Stimulated activated CD4-positive, alpha-beta T cell treated with anti-CD3 and anti-CD28 coated beads, Interleukin-4, amount 100 ng/mL, for 4 hours (primary cell): ENCODE measurements around the gene ALDH1A3.

Experiments
- DNase-seq, 2 experiments: peaks; one replicate each; pipeline ENCODE4 v3.0.0-alpha.2; 2020

ALDH1A3 gene

DNA sequence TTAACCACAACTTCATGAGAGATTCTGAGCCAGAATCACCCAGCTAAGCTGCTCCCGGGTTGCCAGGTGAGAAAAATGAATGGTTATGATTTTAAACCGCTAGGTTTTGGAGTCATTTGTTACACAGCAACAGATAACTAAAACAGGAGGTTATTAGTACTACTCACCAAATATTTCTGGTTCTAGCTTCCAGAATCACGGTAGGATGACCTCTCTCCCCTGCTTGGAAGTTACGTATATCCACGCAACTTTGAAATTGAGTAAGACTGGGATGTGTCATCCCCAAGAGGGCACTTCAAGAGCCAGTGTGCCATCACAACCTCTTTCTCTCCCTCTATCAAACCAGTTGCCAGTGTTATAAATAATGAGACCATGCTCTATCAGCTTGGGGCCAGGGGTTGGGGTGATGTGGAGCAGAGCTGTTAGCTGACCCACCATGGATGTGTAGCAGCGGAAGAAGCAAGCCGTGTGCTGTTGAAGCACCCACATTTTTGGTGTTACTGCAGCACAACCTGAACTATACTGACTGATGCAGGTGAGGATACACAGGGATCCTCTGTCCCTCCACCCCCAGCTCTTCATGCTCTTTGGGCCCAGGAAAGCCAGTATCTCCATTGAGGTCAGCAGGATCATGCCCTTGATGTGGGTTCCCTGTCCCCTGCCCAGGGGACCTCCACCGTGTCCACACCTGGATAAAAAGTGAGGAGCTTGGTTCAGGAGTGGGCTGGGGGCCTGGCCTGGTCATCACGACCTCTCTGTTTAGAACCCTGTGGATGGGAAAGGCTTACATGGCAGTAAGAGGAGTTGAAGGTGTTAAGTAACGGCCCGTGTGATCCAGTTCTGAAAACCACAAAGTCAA, 19.4 kb upstream of the ALDH1A3 start:
- DNase-seq: no peak

DNA sequence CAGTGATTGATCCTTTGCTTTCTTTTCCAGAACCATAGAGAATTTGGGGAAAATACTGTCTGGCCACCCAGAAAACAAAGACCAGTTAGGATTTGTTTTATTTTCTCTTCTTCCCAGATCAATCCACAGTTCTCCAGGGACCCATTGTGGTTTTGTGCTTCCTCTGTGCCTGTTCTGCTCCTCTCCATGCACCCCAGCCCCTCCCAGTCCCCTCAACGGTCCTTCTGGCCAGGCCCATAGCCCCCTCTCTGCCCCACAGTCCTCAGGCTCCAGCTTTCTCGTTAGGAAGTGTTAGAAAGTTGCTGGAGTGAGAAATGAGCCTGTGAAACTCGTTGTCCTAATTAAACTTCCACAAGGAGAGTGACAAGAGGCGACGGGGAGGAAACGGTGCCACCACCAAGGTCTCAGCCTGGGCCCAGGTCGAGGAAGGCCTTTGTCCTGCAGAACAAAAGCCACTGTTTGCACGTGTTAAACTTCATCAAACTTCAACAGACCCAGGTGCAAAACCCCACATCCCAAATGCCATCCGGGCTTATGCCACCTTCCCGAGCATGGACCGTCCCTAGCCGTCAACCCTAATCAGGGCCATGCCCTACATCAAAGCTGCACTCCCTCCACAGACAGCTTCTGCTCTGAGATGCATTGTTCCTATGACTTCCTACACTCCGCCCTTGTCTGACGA, 18.7 kb upstream of the ALDH1A3 start:
- DNase-seq: no peak

DNA sequence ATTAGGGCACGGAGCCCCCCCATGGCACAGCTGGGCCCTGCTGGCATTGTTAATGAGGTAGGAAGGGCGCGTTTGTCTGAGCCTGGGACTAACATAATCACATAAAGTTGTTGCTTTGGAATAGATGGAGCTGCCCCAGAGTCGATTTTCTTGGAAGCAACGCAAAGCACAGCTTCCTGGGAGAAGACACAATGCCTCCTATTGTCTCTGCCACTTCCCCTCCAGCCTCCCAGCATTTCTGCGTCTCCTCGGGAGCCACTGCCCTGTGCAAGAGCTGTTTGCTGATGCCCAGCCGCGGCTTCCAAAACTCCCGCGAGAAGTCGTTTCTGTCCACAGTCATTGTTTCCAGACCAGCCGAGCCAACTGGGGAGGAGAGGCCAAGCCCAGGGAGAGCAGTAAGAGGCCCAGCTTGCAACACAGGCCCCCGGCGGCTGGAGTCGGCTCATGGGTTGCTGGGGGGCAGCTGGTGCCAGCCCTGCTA, 18.1 kb upstream of the ALDH1A3 start:
- DNase-seq: no peak

DNA sequence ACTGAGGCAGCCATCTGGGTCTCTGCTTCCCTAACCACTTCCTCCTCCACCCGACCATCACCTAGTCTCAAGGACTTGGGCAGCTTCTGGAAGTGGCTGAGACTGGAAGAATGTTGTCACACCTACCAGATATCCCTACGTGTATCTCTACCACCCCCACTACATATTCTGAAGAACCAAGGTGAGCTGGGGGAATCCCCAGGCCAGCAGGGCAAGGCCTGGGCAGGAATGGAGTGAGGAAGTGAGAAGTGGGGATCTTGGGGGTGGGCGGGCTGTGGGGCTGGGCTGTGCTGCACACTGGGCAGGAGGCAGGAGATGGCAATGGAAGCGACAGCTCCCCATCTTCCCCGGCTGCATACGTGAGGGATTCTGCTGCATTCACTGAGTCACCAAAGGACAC, 17.5 kb upstream of the ALDH1A3 start:
- DNase-seq: no peak

DNA sequence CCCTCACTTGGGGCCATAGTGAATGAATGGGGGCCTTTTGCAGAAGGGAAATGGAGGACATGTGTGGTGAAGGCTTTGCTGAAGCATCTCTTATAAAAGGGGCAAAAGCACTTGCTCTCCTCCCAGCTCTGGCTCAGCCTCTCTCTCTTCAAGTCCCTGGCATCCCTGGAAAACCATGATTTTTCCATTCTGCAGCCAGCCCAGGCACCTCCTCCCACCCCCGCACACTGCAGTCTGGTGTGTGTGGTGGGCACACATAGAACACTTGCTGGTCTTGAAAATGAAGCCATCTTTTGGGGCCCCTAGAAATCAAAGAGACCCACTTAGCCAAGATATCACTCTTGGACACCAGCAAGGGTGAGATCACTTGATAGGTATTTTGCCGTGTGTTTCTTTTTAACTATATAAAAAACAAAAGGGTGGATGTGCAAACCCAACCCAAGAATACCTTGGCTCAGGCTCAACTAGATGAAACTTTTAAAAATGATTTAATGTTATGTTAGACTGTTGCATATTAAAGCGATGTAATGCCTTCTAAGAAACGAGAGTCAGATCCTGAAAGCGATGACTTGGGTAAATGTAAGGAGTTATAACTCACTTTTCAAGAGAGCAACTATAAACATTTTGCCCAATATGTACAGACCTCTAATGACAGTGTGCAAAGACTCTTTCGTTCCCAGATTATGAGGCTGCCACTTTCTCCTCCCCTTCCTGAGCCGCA, 16.4 kb upstream of the ALDH1A3 start:
- no peak for DNase-seq

DNA sequence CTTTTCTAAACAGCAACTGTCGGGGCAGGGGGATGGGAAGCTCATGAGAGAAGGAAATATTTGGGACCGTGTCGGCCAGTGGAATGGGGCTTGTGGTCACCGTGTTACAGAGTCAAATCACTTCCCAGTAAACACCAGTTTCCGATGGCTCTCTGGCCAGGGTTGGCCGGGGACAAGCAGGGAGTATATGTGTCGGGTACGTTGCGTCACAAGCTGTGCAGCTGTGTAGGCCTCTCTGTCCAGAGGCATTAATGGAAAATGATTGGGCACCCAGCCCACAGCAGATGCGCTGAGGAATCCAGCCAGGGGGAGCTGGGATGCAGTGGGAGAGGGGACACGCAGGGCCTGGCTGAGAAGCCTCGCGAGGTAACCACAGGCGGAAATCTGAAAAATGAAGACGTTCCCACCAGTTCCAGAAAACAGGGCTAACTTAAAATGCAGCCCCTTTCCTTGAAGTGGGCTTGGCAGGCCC, 15.8 kb upstream of the ALDH1A3 start:
- DNase-seq: no peak

DNA sequence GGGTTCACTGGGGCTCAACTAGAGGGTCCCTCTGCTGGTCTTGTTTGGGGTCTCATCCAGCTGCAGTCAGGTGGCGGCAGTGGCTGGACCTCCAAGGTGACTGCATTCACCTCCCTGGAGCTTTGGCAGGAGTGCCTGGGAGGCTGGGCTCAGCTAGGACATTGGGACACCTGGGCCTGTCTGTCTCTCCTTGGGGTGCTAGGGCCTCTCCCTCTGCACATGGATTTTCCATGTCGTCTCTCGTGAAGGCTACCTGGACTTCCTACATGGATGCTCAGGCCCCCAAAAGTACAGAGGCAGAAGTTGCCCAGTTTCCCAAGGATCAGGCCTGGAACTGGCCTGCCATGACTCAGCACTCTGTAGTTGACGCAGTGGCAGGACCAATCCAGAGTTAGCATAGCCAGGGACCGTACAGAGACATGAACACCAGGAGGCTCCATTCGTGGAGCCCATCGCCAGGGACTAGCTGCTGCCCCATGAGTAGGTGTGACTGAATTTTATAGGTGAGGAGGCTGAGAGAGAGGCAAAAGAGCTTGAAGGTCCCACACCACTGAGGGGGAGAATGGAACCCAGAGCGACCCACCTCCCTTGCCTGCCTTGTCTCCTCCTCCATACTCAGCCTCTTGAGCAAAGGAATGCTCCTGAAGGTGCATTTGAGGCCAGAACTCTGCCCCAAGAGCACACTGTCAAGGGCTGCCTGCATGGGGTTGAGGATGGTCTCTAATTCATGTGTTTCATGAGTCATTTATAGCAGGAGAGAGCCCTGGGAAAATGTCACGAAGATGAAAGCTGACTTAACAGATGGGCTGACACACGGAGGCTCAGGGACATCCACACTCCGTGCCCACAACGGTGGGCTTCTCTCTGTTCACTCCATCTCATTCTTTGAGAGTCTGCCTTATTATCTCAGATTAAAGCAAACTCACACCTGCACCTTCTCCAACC, 13.0 kb upstream of the ALDH1A3 start:
- no peak for DNase-seq

DNA sequence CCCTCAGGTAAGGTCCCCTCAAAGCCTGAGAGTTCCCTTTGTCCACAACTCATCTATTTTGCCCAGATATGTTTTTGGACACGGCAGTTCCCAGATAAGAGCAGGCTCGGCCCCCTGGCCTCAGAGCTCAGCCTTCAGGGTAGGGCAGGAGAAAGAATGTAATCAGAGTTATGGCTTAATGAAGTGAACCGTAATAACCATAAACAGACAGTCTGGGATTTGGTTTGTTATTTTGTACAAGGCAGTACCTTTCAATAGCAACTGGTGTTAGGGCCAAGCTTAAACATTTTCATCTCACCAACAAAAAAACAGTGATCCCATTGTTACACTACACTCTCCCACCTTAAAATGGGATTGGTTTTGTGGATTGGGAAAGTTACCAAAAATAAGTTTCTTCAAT, 12.2 kb upstream of the ALDH1A3 start:
- DNase-seq: no peak

DNA sequence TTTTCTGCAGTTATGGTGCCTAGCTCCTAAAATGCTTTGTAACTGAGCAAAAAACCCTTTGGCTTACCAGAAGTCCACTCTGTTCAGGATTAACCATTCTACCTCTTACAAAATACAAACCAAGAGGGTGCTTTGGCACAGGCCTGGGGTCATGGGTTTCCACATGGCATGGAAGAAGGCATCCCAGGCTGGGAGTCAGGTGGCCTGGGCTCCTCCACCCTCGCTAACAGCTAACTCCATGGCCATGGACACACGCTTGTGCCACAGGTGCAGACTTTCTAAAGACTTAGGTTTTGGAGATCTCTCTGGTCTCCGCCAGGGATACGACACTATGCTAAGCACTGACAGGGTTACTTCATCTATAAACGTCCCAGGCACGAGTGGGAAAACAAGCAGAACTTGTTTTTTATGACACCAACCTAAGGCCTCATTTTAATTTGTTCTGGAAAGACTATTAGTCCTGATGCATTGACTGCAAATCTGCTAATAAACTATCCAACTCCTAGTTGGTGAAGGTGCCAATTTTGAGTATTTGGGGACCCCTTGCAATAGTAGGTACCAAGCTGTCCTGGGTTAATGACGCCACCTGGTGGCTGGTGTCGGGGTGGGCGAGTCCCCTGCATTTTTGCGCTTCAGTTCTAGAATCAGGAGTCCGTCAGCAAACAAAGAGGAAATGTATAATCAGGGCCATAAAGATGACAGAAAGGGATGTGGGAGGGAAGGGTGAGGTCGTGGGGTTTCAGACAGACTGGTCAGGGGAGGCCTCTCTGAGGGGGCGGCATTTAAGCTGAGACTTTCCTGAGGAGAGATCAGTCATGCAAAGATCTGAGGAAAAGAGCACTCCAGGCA, 10.3 kb upstream of the ALDH1A3 start:
- no peak for DNase-seq

DNA sequence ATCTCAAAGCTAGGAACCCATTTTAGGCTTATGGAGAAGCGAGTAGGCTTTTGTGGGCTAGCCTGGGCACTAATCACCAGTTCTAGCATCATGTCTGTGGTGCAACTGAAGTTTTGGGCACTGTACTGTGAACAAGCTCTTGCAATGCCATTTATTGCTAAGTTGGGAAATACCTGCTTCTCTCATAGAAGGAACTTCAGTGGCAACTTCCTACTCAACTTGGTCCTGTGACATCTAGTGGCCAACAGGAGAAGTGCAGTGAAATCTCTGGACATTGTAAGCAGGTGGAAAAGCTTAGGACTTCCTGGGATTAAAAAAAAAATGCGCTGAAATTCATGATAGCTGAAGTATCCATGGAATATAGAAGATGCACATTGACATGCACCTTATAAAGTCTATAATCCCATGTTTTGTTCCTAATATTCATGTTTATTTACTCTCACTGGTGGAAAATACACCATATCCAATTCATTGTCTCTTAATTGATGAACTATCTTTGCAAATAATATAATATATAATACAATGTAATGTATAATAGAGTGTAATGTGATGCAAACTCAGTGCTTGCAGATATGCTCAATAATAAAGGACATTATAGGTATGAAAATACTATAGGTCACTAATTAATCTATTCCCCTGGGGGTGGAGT, 6.5 kb upstream of the ALDH1A3 start:
- peak; percentile 9 to 27 for DNase-seq

DNA sequence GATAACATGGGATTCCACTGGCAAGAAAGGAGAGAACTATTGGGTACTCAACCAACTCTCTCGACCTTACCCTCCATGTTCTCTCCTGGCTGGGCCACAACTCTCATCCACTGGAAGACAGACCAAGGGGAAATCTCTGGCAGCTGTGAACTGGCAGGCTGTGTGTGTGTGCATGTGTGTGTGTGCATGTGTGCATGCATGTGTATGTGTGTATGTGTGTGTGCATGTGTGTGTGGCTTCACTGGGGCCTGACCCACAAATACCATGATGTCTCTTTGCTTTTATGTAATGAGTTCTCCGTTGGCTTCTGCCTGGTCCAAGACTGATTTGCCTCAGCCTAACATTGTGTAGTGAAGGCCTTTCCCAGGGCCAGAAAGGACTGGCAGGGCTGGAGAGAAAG, 4.1 kb upstream of the ALDH1A3 start:
- DNase-seq: no peak

DNA sequence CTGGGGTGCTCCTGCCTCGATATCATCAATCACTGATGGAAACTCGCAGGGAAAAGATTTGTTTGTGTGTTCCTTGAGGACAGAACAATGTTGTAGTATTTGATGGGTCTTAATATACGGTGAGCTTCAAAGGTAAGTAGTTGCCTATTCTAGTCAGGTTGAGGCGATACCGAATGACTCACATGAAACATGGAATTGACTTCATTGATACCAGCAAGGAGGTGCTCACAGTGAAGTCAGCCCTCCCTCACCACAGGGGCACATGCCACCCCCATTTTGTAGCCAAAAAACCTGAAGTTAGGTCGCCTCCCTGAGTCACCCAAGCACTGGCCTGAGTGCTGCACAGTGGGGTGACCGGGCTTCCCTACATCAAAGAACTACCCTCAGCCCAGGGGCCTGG, 3.7 kb upstream of the ALDH1A3 start:
- DNase-seq: no peak

DNA sequence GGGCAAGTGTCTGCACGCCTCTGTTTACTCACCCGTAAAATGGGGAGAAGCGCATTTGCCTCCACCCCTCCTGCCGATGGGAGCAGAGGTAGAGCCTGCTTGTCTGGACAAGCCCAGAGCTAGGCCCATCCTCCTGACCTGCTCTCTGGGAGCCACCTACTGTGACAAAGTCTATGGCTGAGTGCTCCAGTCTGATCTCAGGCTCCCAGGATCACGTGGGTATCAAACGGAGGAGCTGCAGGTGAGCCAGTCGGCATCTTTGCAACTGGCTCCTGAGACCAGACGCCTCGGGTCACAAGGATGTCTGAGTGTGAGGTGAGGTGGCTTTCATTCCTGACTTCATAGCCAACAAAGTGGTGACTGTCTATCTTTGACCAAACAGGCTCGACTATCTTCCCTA, 2.1 kb upstream of the ALDH1A3 start:
- DNase-seq: no peak

DNA sequence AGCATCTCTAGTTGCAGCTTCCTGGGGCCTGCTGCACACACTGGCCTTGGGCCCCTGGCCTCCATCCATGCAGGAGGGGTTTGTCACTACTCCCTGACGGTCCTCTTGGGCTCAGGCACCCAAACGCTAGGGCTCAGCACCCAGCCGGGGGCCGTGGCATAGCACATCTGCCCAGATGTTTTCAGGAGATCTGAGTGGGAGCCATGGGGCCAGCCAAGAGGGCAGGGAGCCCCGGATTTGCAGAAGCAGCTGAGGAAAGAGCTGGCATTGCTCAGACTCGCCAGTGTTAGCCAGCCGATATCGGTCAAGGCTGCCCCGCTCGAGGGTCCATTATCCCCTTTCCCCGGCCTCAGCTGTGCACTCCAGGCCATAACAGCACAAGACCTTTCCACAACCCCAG, 1.5 kb upstream of the ALDH1A3 start:
- no peak for DNase-seq

DNA sequence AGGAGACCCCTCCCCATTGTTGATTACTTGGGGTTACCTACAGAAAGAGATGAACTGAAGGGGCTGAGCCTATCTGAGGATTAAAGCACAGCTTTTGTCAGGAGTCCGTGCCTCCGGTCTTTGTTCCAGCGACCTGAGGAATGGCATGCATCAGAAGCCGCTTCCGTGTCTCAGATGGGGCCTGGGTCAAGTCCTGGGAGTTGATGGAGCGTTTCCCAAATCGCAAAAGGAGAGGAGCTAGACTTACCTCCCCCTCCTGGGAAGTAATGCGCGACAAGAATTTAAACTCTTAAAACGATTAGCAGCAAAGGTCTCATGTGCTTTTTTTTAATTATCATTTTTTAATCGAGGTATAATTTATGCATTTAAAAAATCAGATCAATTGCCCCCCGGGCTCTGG, 983 bp upstream of the ALDH1A3 start:
- DNase-seq: no peak

DNA sequence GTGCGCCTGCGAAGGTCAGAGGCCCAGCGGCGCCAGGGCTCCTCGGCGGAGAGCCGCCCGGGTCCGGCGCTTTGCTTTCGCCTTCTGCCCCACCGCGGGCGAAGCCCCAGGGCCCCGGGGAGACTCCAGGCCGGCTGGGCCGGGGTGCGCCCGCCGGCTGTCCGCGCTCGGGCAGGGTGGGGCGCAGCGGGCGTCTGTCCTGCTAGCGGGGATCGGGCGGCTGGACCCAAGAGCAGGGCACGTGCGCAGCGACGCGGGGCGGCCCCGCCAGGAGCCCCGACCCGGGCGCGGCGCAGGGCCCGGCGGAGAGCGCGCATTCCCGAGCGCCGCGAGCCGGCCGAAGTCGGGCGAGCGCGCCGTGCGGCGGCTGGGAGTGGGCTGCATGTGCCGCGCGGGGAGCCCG, 569 bp upstream of the ALDH1A3 start:
- DNase-seq: no peak

DNA sequence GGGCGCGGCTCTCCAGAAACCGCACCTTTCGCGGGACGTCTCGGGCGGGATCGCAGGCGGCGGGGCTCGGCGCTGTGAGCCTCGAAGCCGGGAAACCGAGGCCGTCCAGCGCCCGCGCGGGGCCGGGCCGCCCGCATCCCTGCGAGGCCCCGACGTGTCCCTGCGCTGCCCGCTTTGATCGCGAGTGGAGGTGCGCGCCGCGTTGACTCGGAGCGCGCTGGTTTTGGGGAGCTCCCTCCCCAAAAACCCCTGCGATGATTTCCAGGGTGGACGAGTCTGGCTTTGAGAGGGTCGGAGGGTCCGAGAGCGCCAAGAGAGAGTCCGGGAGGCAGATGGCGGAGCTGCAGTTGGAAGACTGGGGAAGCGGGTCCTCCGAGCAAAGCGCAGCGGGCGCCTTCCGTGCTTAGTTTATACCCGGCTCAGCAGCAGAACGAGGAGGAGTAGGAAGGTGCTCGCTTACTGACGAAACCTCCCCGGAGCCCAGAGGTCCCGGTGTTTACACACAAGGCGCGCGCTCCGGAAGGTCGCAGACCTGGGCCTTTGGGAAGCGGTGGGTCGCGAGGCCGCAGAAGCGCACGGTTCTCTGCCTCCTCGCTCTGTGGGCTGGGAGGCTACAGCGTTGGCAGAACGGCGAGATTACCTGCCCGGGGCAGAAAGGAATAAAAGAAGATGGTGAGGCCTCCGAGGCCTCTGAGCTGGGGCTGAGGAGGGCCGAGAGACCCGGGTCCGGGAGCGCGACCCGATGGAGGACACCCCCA, 687 bp downstream of the ALDH1A3 start:
- no peak for DNase-seq

DNA sequence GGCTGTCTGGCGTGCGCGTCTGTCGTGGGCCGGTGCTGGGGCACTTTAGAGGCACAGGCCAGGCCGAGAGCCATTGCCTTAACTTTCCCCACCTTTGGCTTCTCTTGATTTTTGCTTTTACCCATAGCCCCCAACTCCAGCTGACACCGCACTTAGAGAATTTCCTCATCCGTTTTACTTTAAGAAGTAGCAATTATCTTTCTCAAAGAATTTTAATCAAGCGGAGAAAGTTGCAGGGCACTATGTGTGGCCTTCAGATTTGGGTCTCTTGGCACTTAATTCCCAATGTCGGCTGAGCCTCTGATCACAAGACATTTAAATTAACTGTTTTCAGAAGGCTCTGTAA, 1.2 kb downstream of the ALDH1A3 start:
- no peak for DNase-seq

DNA sequence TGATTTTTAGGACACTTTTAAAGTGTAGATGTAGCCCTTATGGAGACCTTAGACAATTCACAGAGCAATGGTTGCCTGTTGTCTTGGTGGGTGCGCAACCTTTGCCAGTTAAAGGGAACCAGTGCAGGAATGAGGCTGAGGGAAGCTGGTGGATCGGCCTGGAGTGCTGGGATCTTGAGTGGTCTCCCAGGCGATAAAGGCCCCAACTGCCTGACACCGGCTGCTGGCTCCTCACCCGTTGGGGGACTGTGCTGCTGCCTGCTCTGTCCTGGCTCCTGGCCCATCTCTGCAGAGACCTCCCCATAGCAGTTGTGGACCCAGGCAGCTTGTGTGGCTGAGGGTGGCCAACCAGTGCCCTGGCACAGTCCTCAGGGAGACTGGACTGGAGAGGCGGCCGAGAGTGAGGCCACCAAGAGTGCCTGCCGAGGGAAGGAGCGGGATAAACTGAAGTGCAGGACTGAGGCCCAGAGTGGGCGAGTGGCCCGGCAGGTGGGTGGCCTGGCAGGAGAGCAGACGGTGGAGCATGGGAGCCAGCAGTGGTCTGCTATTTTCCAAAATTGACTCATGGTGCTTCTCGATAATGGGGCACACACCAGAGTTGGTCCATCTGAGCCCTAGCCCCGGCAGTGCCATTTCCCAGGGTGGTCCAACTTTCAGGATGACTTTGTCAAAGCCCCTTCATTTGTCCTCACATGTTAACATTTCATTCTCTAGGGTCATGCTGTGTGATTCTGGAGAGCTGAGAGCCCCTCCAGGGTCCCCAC, 2.1 kb downstream of the ALDH1A3 start:
- DNase-seq: no peak
